ENCODE measurements around the gene E2F8.

DNA sequence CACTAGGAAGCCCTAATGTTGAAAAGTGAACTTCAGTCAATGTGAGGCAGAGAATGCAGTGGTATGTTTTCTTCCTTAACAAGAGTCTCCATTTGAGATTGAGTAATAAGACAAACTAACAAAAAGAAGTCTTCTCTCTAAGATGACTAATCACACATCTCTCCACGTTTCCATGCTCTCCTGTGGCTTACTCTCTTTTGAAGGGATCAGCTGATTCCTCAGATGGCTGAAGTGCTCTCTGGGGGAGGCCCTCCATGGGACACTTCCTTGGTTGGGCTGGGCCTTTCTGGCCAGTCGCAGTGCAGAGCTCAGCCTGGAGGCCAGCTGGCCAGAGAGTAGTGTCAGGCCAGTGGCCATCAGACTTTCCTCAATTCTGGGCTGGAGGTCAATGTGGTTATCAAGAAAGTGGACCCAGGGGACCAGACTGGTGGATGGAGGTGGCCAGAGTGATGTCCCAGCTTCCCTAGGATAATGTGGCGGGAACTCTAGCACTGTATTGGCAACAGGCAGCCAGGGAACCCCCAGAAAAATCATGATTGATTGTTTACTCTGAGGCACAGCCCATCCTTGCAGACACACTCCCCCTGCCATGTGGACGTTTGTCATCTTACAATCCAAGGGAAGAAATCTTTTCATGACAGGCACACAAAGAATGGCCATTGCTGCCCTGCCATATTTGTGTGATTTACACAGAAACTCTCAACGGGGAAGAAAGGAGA lies 53.5 kb downstream of the E2F8 start:
- no peak for TF ChIP-seq CTCF (IDR thresholded peaks at IDR 0.05)
- no peak for TF ChIP-seq POLR2A (IDR thresholded peaks at IDR 0.05)

All from body of pancreas (tissue), 4 donors.